HepG2 (cell line): ENCODE measurements around the gene MADCAM1. TPM values are rescaled to one million over a fixed set of nuclear protein-coding genes. Genes with fewer than 3 reads are reported as not detected.

Experiments used
- CREM ChIP-seq, 2 experiments: sonication (generic) in 1 of 2; formaldehyde crosslinking in 1 of 2; IDR thresholded peaks; 2 replicates each; pipeline versions ENCODE4 v1.4.0 to v1.6.1; 2016 to 2020; ENCODE audit warnings: antibody characterized with exemption in 1 of 2, mild to moderate bottlenecking in 1 of 2, missing genetic modification reagents in 1 of 2
- GFI1 ChIP-seq: sonication (generic); formaldehyde crosslinking; IDR thresholded peaks from 2 replicates; pipeline ENCODE4 v1.5.0; 2020; ENCODE audit warnings: missing genetic modification reagents, mild to moderate bottlenecking, borderline replicate concordance
- NAIF1 ChIP-seq: sonication (generic); formaldehyde crosslinking; IDR thresholded peaks from 2 replicates; pipeline ENCODE4 v1.5.0; 2020; ENCODE audit warnings: mild to moderate bottlenecking, missing genetic modification reagents, borderline replicate concordance
- NFRKB ChIP-seq: fragments of 450-650 bp; IDR thresholded peaks from 2 replicates; pipeline ENCODE4 v1.6.1; 2017
- NR1H2 ChIP-seq: sonication (generic); formaldehyde crosslinking; IDR thresholded peaks from 2 replicates; pipeline ENCODE4 v1.8.1; 2022; ENCODE audit warnings: low read depth, missing genetic modification reagents, borderline replicate concordance
- polyA plus RNA-seq, 8 experiments: library from polyadenylated mRNA; depleted of rRNA in 3 of 8; stranded (reverse) in 7 of 8; unstranded in 1 of 8; fragments of >200 nt; fragmentation: Illumina TruSeq in 4 of 8; extraction: Trizol in 4 of 8; gene quantifications; 2 replicates each; pipeline versions ENCODE4 v1.2.1 to v1.2.3, GENCODE V29; 2011 to 2016; ENCODE audit warnings: low read depth in 4 of 8, missing spikeins in 1 of 8, mixed read lengths in 1 of 8; ENCODE audit not compliant: insufficient read depth in 1 of 8
- total RNA-seq, 5 experiments: library from RNA; depleted of rRNA; stranded (reverse); fragments of >200 nt; fragmentation: Illumina TruSeq; extraction: Trizol; gene quantifications; 2 replicates each; pipeline ENCODE4 v1.2.3, GENCODE V29; 2016; ENCODE audit warnings: low read depth in 1 of 5
- TF ChIP-seq, protein P1 (sequence below): sonication (generic); formaldehyde crosslinking; IDR thresholded peaks from 2 replicates; pipeline ENCODE4 v1.4.0; 2020; ENCODE audit warnings: missing genetic modification reagents
- TF ChIP-seq, protein P2 (sequence below): sonication (generic); formaldehyde crosslinking; IDR thresholded peaks from 2 replicates; pipeline ENCODE4 v1.5.0; 2020; ENCODE audit warnings: missing genetic modification reagents, mild to moderate bottlenecking, borderline replicate concordance
- TF ChIP-seq, protein P3 (sequence below): IDR thresholded peaks from 2 replicates; pipeline ENCODE4 v1.4.0; 2020; ENCODE audit warnings: mild to moderate bottlenecking, missing genetic modification reagents
- TF ChIP-seq, protein P4 (sequence below), 2 experiments: fragments of 450-650 bp in 1 of 2; sonication (generic) in 1 of 2; formaldehyde crosslinking in 1 of 2; IDR thresholded peaks; 2 replicates each; pipeline versions ENCODE4 v1.6.1 to v1.8.0; 2016 to 2022; ENCODE audit warnings: antibody characterized with exemption in 1 of 2, mild to moderate bottlenecking in 1 of 2, missing genetic modification reagents in 1 of 2

Gene MADCAM1
- total and polyA plus RNA-seq, 2 of the 13 experiments (the other 11 are each of a cell fraction or from before 2014, with no cell fraction given), result 0.29 to 0.33 TPM

DNA sequence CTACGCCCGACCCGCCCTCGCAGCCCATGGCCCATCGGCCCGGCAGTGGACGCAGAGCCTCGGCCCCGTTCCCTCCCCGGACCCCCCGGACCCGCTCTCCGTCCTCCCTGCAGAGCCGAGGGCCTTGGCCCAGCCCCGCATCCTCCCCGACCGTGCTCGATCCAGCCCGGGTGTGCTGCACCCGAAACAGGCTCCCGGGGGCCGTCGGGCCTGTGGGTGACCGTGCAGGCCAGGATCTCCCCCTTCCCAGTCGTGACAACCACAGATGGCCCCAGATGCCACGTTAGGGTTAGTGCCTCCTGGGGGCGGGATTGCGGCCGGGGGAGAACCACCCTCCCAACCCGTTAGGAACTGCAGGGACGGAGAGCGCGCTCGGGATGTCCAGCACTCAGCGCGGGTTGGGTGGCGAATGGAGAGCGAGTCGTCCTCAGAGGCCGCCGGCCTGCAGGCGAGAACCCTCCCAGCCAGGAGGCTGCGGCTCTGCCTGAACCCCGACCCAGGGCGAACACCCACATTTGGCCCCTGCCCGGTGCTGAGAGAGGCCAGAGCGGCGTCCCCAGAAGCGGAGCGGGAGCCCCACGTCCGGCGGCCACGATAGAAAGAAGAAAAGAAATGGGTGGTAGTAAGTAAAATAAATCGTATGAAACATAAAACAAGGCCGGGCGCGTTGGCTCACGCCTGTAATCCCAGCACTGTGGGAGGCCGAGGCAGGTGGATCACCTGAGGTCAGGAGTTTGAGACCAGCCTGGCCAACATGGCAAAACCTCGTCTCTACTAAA lies 6.7 kb upstream of the MADCAM1 start (continued):
- TF ChIP-seq NAIF1 (CRISPR knock-in tag) (peak; percentile 71; the same call in 1 of the 2 replicates), NFRKB (no peak), GFI1 (CRISPR knock-in tag) (peak; percentile 69; the same call in 1 of the 2 replicates), NR1H2 (CRISPR knock-in tag) (no peak), CREM (IDR thresholded peaks at IDR 0.05) (no peak), CREM (CRISPR knock-in tag; IDR thresholded peaks at IDR 0.05) (no peak)
- TF ChIP-seq, protein P1, sequence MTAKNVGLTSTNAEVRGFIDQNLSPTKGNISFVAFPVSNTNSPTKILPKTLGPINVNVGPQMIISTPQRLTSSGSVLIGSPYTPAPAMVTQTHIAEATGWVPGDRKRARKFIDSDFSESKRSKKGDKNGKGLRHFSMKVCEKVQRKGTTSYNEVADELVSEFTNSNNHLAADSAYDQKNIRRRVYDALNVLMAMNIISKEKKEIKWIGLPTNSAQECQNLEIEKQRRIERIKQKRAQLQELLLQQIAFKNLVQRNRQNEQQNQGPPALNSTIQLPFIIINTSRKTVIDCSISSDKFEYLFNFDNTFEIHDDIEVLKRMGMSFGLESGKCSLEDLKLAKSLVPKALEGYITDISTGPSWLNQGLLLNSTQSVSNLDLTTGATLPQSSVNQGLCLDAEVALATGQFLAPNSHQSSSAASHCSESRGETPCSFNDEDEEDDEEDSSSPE (CRISPR knock-in tag), result 0 out of 2 replicates have a peak, but pooled peaks have one; percentile 22
- TF ChIP-seq, protein P2, sequence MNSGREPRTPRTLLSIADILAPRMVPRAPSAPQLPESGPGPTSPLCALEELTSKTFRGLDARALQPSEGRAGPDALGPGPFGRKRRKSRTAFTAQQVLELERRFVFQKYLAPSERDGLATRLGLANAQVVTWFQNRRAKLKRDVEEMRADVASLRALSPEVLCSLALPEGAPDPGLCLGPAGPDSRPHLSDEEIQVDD, result no peak
- TF ChIP-seq, protein P3, sequence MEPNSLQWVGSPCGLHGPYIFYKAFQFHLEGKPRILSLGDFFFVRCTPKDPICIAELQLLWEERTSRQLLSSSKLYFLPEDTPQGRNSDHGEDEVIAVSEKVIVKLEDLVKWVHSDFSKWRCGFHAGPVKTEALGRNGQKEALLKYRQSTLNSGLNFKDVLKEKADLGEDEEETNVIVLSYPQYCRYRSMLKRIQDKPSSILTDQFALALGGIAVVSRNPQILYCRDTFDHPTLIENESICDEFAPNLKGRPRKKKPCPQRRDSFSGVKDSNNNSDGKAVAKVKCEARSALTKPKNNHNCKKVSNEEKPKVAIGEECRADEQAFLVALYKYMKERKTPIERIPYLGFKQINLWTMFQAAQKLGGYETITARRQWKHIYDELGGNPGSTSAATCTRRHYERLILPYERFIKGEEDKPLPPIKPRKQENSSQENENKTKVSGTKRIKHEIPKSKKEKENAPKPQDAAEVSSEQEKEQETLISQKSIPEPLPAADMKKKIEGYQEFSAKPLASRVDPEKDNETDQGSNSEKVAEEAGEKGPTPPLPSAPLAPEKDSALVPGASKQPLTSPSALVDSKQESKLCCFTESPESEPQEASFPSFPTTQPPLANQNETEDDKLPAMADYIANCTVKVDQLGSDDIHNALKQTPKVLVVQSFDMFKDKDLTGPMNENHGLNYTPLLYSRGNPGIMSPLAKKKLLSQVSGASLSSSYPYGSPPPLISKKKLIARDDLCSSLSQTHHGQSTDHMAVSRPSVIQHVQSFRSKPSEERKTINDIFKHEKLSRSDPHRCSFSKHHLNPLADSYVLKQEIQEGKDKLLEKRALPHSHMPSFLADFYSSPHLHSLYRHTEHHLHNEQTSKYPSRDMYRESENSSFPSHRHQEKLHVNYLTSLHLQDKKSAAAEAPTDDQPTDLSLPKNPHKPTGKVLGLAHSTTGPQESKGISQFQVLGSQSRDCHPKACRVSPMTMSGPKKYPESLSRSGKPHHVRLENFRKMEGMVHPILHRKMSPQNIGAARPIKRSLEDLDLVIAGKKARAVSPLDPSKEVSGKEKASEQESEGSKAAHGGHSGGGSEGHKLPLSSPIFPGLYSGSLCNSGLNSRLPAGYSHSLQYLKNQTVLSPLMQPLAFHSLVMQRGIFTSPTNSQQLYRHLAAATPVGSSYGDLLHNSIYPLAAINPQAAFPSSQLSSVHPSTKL, result no peak
- TF ChIP-seq, protein P4, sequence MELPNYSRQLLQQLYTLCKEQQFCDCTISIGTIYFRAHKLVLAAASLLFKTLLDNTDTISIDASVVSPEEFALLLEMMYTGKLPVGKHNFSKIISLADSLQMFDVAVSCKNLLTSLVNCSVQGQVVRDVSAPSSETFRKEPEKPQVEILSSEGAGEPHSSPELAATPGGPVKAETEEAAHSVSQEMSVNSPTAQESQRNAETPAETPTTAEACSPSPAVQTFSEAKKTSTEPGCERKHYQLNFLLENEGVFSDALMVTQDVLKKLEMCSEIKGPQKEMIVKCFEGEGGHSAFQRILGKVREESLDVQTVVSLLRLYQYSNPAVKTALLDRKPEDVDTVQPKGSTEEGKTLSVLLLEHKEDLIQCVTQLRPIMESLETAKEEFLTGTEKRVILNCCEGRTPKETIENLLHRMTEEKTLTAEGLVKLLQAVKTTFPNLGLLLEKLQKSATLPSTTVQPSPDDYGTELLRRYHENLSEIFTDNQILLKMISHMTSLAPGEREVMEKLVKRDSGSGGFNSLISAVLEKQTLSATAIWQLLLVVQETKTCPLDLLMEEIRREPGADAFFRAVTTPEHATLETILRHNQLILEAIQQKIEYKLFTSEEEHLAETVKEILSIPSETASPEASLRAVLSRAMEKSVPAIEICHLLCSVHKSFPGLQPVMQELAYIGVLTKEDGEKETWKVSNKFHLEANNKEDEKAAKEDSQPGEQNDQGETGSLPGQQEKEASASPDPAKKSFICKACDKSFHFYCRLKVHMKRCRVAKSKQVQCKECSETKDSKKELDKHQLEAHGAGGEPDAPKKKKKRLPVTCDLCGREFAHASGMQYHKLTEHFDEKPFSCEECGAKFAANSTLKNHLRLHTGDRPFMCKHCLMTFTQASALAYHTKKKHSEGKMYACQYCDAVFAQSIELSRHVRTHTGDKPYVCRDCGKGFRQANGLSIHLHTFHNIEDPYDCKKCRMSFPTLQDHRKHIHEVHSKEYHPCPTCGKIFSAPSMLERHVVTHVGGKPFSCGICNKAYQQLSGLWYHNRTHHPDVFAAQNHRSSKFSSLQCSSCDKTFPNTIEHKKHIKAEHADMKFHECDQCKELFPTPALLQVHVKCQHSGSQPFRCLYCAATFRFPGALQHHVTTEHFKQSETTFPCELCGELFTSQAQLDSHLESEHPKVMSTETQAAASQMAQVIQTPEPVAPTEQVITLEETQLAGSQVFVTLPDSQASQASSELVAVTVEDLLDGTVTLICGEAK (IDR thresholded peaks at IDR 0.05), result no peak
- TF ChIP-seq, protein P4 (CRISPR knock-in tag; IDR thresholded peaks at IDR 0.05), result peak; percentile 12; the same call in 1 of the 2 replicates
